ENCODE measurements around the gene CSE1L. TPM values are rescaled to one million over a fixed set of nuclear protein-coding genes. Genes with fewer than 3 reads are reported as not detected.

The CSE1L gene
- 31.1 and 133 TPM in 2 replicates for total RNA-seq

GRCh38 chr20:49046087-49046900 lies at the start of gene CSE1L:
Gene CSE1L (plus strand): TSS chr20:49046312. CDS start chr20:49058464, 12,152 bp downstream.

Other genes with a start within 250 kb of the CSE1L start
- 1.1 and 3.9 TPM in 2 replicates for gene PREX1, start 218.3 kb upstream of the CSE1L start, total RNA-seq
- gene ARFGEF2, start 124.6 kb upstream of the CSE1L start, total RNA-seq = 14.3 and 15.6 TPM in 2 replicates
- 55.6 and 61.9 TPM in 2 replicates for gene STAU1, start 142.0 kb downstream of the CSE1L start, total RNA-seq
- 22.6 and 24.3 TPM in 2 replicates for gene DDX27, start 173.1 kb downstream of the CSE1L start, total RNA-seq
- gene ZNFX1, start 231.7 kb downstream of the CSE1L start, total RNA-seq = 12.9 and 22.4 TPM in 2 replicates